Activated CD8-positive, alpha-beta memory T cell treated with anti-CD3 and anti-CD28 coated beads for 4 hours (primary cell): Measurements from ENCODE around the gene PEPD.
A peak's percentile ranks its signal among the peaks of the same experiment; 100 is the strongest.

ENCODE experiments used
- DNase-seq, 2 donors: peaks; one replicate each; pipeline ENCODE4 v3.0.0-alpha.2; 2020; ENCODE audit warnings: low read depth in 2 of 2

Gene PEPD

DNA sequence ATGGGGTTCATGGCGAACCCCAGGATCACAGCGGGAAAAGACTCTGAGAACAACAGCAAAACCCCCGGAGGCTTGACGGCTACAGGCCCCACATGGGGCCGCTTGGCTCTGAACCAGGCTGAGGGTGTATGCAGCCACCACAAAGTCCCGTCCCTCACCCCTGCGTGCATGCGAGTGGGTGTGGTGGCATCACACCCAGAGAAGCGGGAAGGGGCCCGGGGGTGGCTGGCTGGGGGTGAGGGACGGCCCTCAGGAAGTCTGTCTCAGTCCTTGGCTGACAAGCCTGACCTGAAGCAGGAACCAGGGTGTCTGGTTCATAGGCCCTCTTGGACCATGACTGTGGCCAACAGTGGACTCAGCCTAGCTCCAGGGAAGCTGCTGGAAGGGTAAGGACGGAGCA, 113.9 kb downstream of the PEPD start:
- DNase-seq = no peak

DNA sequence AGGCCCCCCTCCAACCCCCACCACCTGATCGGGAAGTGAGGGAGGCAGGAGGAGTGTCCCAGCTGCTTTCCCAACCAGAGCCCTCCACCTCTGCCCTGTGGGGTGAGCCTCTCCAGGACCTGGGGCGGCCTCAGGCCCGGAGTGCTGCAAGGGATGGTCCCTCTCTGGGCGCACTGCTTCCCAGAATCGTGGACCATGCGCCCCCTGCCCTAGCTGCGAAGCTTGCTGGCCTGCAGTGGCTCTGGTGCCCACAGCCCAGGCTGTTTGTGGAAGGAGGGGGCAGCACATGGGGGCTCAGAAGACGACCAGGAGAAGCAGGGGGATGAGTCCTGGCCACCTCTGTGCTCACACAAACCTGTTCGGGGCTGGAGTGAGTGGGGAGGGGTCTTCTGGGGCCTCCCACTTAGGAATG, 114.4 kb downstream of the PEPD start:
- DNase-seq = no peak

DNA sequence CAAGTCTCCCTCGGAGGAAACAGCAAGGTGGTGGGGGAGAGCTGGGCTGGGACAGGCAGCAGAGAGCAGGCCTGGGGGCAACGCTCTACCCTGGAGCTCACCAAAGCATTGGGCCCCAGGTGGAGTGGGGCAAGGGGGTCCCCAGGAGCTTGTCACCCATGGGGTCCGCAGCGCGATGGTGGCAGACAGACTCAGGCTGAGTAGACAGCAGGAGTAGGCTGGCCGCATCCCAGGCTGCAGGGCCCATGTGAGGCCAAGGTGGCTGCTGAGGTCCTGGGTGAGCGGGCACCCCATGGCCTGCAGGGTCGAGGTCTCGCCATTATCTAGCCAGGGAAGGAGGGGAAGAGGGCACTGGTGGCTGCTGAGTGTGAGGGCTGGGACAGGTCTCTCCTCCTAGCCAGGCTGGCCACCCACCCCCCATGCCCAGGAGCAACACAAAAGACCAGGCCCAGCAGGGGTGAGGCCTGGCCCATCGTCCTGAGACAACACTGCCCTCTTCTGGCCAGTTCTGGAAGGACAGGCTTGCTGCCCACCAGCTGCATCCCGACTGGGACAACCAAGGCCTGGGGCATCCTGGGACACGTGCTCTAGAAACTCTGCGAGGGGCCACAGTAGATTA, 115.0 kb downstream of the PEPD start:
- DNase-seq = peak; percentile 30 to 50

GRCh38 chr19:33405553-33406461, 115.8 kb downstream of the PEPD start:
- DNase-seq = no peak

DNA sequence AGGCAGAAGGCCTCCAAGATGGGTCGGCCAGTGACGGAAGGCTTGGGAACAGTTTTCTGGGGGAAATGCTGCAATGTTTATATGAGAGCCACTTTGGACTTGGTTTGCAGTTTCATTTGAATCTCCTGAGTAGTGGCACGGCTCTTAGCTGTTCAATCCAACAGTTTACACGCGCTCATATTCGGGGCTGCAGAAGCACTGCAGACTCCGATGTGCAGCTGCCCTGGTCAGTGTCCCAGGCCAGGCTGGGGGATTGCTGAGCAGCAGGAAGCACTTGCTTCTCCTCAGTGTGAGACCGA, 116.4 kb downstream of the PEPD start:
- no peak for DNase-seq

DNA sequence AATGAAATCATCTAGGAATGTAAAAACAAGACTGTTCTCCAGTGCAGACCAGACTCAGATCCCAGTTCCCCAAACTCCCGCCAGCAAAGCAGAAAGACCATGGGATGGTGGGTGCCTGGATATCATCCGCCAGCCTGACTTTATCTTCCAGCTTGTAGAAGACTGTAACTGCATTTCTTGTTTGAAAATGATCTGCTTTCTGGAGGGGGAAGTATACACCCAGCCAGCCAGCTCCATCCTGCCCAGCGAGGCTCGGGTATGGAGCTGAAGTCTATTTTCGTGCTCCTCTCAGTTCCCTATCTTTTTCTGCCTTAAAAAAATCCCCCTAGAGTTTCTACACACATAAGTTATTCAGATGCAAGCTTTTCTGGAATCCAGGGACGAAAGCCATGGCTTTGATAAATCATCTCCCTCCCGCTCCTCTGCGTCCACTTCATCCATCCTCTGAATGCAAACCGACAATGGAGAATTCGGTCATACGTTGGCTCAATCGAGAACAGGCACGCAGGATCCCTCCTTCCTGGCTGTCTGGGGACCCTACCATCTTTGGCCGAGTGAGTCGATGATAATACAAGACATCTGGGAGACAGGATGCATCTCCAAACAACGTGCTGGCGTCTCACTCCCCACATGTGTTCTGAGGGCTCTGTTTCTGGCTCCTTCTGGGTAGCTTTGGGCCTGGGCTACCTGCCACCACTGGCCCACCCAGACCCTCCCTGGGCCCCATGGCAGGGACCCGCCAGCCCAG, 116.9 kb downstream of the PEPD start:
- no peak for DNase-seq

DNA sequence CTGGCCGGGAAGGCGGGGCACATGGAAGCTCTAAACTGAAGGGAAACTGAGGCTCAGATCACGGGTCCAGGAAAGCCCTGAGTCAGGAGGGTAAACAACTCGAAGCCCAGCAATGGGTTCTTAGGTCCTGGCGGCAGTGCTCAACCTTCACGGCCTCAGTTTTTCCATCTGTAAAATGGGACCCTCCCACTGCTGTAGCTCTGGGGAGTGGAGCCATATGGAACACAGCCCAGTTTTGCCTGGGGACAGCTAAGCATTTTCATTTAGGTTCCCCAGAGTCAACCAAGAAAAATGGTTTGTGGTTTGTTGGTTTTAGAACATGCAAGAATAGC, 117.7 kb downstream of the PEPD start:
- DNase-seq = no peak

DNA sequence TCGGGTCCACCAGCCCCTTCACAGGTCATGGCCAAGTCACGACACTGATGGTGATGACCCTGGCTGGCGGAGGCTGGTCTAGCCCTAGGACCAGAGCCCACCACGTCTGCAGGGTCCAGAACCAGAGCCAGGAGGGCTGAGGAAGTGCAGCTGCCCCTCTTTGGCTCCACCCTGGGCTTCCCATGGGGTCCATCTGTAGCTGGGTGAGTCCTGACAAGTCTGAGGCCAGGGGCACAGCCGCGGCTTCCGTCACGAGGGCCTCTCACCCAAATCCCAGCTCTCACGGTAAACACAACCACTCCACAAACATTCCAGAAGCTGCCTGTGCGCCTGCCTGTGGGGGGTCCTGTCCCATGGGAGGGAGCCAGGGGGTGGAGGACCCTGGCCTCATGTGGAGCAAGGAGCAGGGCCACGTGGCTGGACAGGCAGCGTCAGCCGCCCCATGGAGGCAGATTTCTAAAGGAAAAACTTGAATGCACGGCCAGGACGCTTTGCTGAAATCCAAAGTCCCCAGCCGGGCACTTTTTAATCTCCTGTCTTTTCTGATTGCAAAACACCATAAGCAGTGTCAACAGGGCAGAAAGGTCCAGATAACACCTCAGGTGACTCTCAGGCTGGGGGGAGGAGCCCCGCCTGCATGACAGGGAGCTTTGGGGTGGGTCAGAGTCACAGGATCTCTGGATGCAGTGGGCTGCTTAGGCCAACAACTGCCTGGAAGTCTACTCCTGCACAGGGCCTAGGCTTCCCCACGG, 118.2 kb downstream of the PEPD start:
- DNase-seq = no peak

DNA sequence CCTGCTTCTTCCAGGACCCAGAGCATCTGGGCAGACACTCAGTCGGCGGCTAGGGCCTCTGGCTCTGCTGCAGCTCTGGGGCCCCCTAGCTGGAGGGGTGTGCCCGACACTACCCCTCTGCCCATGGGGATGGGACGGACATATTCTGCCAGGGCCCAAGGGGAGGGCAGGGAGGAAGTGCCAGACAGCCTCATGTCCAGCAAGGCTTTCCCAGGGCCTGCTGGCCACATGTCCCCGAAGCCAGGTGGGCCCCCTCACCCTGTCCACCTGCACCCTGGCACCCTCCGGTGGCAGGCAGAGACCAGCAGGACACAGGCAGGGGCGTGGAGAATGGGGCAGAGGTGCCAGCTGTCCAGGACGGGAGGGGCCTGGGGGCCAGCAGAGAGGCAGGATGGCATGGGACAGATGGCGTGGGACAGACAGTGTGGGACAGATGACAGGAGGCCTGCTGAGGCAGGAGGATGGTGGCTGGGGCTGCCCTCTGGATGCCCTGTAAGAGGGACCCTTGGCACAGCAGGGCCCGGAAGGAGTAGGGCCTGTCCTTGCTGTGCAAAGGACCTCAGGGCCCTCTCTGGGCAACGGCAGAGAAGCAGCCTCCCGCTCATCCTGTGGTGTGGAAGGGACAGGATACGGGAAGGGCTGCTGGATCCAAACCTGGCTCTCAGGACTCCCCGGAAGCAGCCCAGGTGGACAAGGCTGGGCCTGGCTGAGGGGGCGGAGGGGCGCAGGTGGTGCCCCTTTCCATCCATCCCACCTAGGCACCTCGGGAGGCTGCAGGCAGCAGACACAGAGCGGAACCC, 119.0 kb downstream of the PEPD start:
- DNase-seq = no peak

DNA sequence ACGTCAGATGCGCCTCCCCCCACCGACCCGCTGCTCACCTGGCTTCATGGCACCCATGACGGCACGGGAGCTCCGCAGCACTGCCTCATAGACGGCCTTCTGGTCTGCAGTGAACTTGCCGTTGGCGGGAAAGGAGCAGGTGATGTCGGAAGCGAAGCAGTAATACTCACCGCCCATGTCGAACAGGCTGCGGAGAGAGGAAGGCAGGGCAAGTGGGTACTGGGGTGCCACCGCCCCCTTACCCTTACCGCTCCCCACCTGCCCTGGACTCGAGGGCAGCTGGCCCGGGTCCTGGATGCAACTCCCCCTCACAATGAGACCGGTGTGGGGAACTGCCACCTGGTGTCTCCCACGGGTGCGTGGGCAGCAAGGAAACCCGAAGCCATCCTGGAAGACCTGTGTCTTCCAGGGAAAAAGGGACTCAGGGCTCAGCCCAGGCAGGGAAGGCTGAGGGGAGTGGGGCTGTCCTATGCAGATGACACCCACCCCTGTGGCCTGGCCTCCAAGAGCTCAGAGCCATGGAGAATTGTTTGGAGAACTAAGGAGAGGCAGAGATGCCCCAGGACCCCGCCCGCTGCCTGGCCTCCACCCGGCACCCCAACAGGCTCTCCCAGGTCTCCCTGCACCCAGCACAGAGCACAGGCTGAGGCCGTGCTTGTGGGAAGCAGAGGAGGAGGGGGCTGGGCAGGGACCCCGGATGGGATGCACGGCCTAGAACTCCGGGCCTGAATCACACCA, 119.7 kb downstream of the PEPD start:
- no peak for DNase-seq

DNA sequence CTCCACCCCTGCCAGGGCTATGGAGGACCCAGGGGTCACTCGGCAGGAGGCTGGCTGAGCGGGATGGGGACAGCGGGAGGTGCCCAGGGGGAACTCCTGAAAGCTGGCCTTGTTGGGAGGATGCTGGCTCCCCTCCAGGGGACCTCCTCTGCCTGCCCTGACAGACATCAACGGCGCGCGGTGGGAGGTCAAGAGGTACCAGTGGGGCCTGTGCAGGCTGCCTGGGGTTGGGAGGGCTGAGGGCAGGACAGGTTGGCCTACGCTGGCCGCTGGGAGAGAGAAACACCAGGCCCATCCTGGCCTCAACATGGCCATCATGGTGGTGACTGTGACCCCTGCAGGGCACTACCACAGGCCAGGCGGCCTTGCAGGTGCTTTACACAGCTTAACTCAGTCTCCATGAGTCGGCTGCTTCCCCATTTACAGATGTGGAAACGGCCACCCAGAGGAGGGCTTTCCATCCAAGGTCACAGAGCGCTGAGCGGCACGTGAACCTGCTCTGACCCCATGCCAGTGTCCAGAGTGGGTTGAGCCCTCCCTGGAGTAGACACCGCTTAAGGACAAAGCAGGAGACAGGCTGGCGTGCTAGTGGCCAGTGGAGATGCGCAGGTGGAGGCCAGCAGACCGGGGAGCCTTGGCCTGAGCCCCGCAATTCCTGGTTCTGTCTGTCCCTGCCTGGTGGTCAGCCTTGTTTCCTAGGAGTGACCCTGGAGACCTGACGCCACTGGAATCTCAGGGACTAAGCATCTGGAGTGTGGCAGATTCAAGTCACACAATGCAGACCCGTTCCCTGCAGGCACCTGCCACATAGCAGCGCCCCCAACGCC, 120.5 kb downstream of the PEPD start:
- DNase-seq = no peak

GRCh38 chr19:33399745-33400681, 121.6 kb downstream of the PEPD start:
- no peak for DNase-seq

DNA sequence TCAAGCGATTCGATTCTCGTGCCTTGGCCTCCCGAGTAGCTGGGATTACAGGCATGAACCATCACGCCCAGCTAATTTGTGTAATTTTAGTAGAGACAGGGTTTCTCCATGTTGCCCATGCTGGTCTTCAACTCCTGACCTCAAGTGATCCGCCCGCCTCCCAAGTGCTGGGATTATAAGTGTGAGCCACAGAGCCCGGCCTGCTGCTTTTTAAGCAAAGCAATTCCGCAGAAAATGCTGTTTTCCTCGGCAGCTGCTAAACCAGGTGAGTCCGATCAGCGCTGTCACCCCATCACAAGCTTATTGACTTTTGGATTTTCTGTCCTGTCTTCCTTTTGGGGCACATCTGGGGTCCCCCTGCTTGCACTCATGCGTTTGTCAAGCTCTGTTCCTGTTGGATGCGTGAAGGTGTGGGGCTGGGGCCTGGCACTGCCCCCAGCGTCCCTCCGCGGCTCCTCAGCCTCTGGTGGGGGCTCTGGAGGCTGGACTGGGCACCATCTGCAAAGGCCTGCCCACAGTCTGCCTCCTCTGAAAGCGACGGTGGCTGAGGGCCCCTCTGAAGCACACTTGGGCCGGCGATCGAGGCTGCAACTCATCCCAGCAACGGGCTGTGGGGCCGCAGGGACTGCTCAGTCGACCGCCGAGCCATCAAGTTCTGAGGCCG, 122.4 kb downstream of the PEPD start:
- no peak for DNase-seq

GRCh38 chr19:33398361-33399060, 123.1 kb downstream of the PEPD start:
- DNase-seq = no peak

DNA sequence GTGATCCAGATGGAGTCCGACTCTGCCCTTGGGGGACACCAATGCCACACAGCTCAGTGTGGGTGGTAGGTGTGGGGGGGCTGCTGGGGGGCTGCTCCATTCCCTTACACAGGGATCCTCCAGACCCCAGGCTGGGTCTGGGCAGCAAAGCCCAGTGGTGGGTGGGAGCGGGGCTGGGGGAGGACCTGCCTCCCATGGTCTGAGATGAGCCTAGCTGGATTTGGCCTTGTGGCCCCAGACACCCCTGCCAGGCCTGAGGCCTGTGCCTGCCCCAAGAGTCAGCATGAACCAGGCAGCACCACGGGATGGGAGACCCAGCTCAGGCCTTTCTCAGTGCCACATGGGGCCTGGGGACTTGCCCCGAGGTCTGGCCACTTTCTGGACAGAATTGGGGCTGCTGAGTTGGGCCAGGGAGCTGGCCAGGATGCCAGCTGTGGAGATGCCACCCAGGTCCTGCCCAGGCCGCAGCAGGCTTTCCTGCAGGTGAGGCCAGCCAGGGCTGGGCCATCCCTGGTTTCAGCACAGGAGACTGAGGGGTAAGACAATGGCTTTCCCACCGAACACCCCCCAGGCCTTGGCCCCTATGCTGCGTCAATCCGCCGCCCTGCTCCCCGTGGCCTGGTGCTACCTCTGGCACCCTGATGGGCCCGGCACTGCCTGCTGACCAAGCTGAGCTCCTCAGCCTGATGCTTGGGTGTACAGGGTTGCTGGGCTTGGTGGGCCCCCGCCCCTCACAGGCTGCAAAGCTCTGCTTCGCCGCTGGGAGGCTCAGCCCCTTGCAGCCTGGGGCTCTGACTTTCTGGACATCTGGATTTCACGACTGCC, 123.8 kb downstream of the PEPD start:
- DNase-seq = no peak

- DNase-seq = no peak
Measured at GRCh38 chr19:33396701-33397535, 124.7 kb downstream of the PEPD start.
